Activated CD8-positive, alpha-beta T cell treated with anti-CD3 and anti-CD28 coated beads for 36 hours (primary cell): ENCODE data around the gene LRRC27. TPM values are rescaled to one million over a fixed set of nuclear protein-coding genes. Genes with fewer than 3 reads are reported as not detected.

Experiments used
- ATAC-seq: fragments of 200-7000 bp; cut with Tn5 transposase; one replicate; pipeline ENCODE4 v1.10.0; 2021; ENCODE audit warnings: mild to moderate bottlenecking, moderate library complexity
- CTCF ChIA-PET: fragments of 350-600 bp; sonication (Branson Sonifier 250); formaldehyde crosslinking; loops from one replicate; lab custom pipeline; 2021; ENCODE audit warnings: antibody characterized with exemption; lab: Charles Lee
- POLR2A ChIA-PET: fragments of 350-600 bp; sonication (Branson Sonifier 250); formaldehyde crosslinking; loops from one replicate; lab custom pipeline; 2021; ENCODE audit warnings: antibody characterized with exemption; lab: Charles Lee
- DNase-seq: peaks from one replicate; pipeline ENCODE4 v3.0.0-alpha.2; 2020
- H3K27ac Mint-ChIP-seq: one replicate; pipeline ENCODE4 v1.8.0; 2021; ENCODE audit warnings: mild to moderate bottlenecking, mixed read lengths
- H3K27me3 Mint-ChIP-seq: one replicate; pipeline ENCODE4 v1.8.0; 2021; ENCODE audit warnings: mixed read lengths
- H3K36me3 Mint-ChIP-seq: one replicate; pipeline ENCODE4 v1.8.0; 2021; ENCODE audit warnings: low read depth, mixed read lengths
- H3K4me1 Mint-ChIP-seq: one replicate; pipeline ENCODE4 v1.8.0; 2021; ENCODE audit warnings: low read depth, mixed read lengths
- H3K4me3 Mint-ChIP-seq: one replicate; pipeline ENCODE4 v1.8.0; 2021; ENCODE audit warnings: mild to moderate bottlenecking, moderate library complexity, mixed read lengths
- H3K9me3 Mint-ChIP-seq: one replicate; pipeline ENCODE4 v1.8.0; 2021; ENCODE audit warnings: mixed read lengths
- CTCF ChIP-seq: fragments of 200-600 bp; IDR thresholded peaks from one replicate; pipeline ENCODE4 v1.8.0; 2022; ENCODE audit warnings: antibody characterized with exemption, mild to moderate bottlenecking
- intact Hi-C: fragments of 100-400 bp; cut with micrococcal nuclease; formaldehyde crosslinking; loops from one replicate; pipeline ENCODE4 v1.10.0; 2022
- total RNA-seq, 2 experiments: library from RNA; stranded (reverse); gene quantifications; one replicate each; pipeline ENCODE4 v1.2.3, GENCODE V29; 2021

The LRRC27 gene
- total RNA-seq, 2 experiments from 2014 or later, result 2.7 to 3.5 TPM

GRCh38 chr10:132410779-132411532 lies 79.0 kb downstream of the LRRC27 start:
- H3K4me1 Mint-ChIP-seq, result peaks cover 6% of the 10 kb centered on the region
- no peak overlapping the region for H3K4me3 Mint-ChIP-seq
- no peaks in the 10 kb centered on the region for H3K9me3 Mint-ChIP-seq
- intact Hi-C loops, result no loop called here
- no peak overlapping the region for H3K27ac Mint-ChIP-seq
- POLR2A ChIA-PET, result interaction anchor here (1.3 to 3.0 kb wide), 3 partner anchors 9 to 36 kb away, joined by 4 to 14 read pairs (median 4); no protein-coding TSS in a partner anchor
- ATAC-seq (no peak), DNase-seq (no peak)
- CTCF ChIA-PET, result interaction anchor here (1.2 to 1.7 kb wide), 2 partner anchors 32 to 192 kb away, joined by 4 to 5 read pairs; no protein-coding TSS in a partner anchor
- H3K36me3 Mint-ChIP-seq, result no peaks in the 10 kb centered on the region
- TF ChIP-seq CTCF, result no peak
- H3K27me3 Mint-ChIP-seq, result no peaks in the 10 kb centered on the region

- H3K27me3 Mint-ChIP-seq, result no peaks in the 10 kb centered on the region
- ChIA-PET CTCF (interaction anchor here (1.0 to 1.2 kb wide), 3 partner anchors 13 to 192 kb away, joined by 3 to 5 read pairs (median 4); no protein-coding TSS in a partner anchor), POLR2A (interaction anchor here (1.7 to 3.0 kb wide), 2 partner anchors 8 to 11 kb away, joined by 4 to 14 read pairs; no protein-coding TSS in a partner anchor)
- intact Hi-C loops, result no loop called here
- no peaks in the 10 kb centered on the region for H3K9me3 Mint-ChIP-seq
- ATAC-seq (no peak), DNase-seq (no peak)
- no peak for TF ChIP-seq CTCF
- no peak overlapping the region for H3K4me3 Mint-ChIP-seq
- H3K4me1 Mint-ChIP-seq, result peaks cover 6% of the 10 kb centered on the region
- H3K36me3 Mint-ChIP-seq, result no peaks in the 10 kb centered on the region
- no peak overlapping the region for H3K27ac Mint-ChIP-seq
Measured at GRCh38 chr10:132411561-132412253, 79.7 kb downstream of the LRRC27 start.

- ChIA-PET CTCF (interaction anchor here (0.7 to 1.0 kb wide), 3 partner anchors 12 to 48 kb away, joined by 3 to 5 read pairs (median 3); no protein-coding TSS in a partner anchor), POLR2A (interaction anchor here (1.0 to 3.0 kb wide), 4 partner anchors 7 to 34 kb away, joined by 3 to 14 read pairs (median 4); no protein-coding TSS in a partner anchor)
- Mint-ChIP-seq H3K27ac (no peak overlapping the region), H3K4me1 (peaks cover 6% of the 10 kb centered on the region), H3K4me3 (no peak overlapping the region), H3K27me3 (no peaks in the 10 kb centered on the region), H3K9me3 (no peaks in the 10 kb centered on the region), H3K36me3 (no peaks in the 10 kb centered on the region)
- DNase-seq (no peak), ATAC-seq (no peak)
- TF ChIP-seq CTCF, result no peak
- intact Hi-C loops, result no loop called here
Measured at GRCh38 chr10:132412316-132413192, 80.6 kb downstream of the LRRC27 start.

GRCh38 chr10:132413226-132414205 lies 81.5 kb downstream of the LRRC27 start:
- POLR2A ChIA-PET, result interaction anchor here (1.0 to 1.2 kb wide), 2 partner anchors 8 to 33 kb away, joined by 3 read pairs; no protein-coding TSS in a partner anchor
- no peak for TF ChIP-seq CTCF
- H3K4me1 Mint-ChIP-seq, result no peaks in the 10 kb centered on the region
- no peaks in the 10 kb centered on the region for H3K9me3 Mint-ChIP-seq
- DNase-seq (no peak), ATAC-seq (no peak)
- intact Hi-C loops, result no loop called here
- CTCF ChIA-PET, result interaction anchor here (1.3 kb wide), 1 partner anchor 30 kb away, joined by 4 read pairs; no protein-coding TSS in a partner anchor
- no peaks in the 10 kb centered on the region for H3K27me3 Mint-ChIP-seq
- H3K36me3 Mint-ChIP-seq, result no peaks in the 10 kb centered on the region
- no peak overlapping the region for H3K27ac Mint-ChIP-seq
- H3K4me3 Mint-ChIP-seq, result no peak overlapping the region
